RWPE1 (cell line): ENCODE data around the gene SART3.

ENCODE experiments used
- CTCF ChIA-PET: fragments of 350-600 bp; sonication (Branson Sonifier 250); formaldehyde crosslinking; extraction: SDS; loops from one replicate; lab custom pipeline; 2021; lab: Yijun Ruan, JAX
- POLR2A ChIA-PET: fragments of 400-600 bp; formaldehyde crosslinking; extraction: SDS; loops from one replicate; lab custom pipeline; 2020; ENCODE audit warnings: antibody characterized with exemption; ENCODE audit not compliant: low non-redundant PET; lab: Yijun Ruan, JAX
- DNase-seq: peaks from one replicate; pipeline ENCODE4 v3.0.0; 2012; ENCODE audit warnings: low spot score
- H3K27ac ChIP-seq: fragments of 450-650 bp; 2 replicates; pipeline ENCODE4 v1.5.1; 2017
- CTCF ChIP-seq: fragments of 450-650 bp; conservative IDR thresholded peaks from 2 replicates; pipeline ENCODE4 v1.5.1; 2017; ENCODE audit warnings: low read depth, mild to moderate bottlenecking

The SART3 gene

GRCh38 chr12:108518101-108518715 lies 42.8 kb downstream of the SART3 start:
- 0 out of 2 replicates have a peak overlapping the region, but pooled peaks have one; percentile 9 for H3K27ac ChIP-seq
- CTCF ChIA-PET, result no interaction called here
- POLR2A ChIA-PET, result no interaction called here
- TF ChIP-seq CTCF, result no peak
- DNase-seq, result no peak

GRCh38 chr12:108517288-108518100 lies 43.5 kb downstream of the SART3 start:
- TF ChIP-seq CTCF, result no peak
- H3K27ac ChIP-seq, result 0 out of 2 replicates have a peak overlapping the region, but pooled peaks have one; percentile 9
- DNase-seq, result no peak
- POLR2A ChIA-PET, result no interaction called here
- CTCF ChIA-PET, result no interaction called here

GRCh38 chr12:108516511-108517275 lies 44.3 kb downstream of the SART3 start:
- CTCF ChIA-PET, result no interaction called here
- 0 out of 2 replicates have a peak overlapping the region, but pooled peaks have one; percentile 55 for H3K27ac ChIP-seq
- no peak for DNase-seq
- POLR2A ChIA-PET, result no interaction called here
- TF ChIP-seq CTCF, result no peak

GRCh38 chr12:108515916-108516315 lies 45.1 kb downstream of the SART3 start:
- no peak for TF ChIP-seq CTCF
- no peak for DNase-seq
- H3K27ac ChIP-seq, result peak overlapping the region; percentile 55
- POLR2A ChIA-PET, result no interaction called here
- CTCF ChIA-PET, result no interaction called here

GRCh38 chr12:108514973-108515814 lies 45.8 kb downstream of the SART3 start, which contains the start of gene FICD:
Gene FICD, plus strand, starts transcription at chr12:108515277. Its CDS starts 1,696 bp downstream, at chr12:108516973.
- POLR2A ChIA-PET, result no interaction called here
- DNase-seq, result peak; percentile 96
- no peak for TF ChIP-seq CTCF
- CTCF ChIA-PET, result no interaction called here
- peak within 1 kb of the TSS; percentile 55 for H3K27ac ChIP-seq
